Measurements from ENCODE around the gene DSCAM. TPM values are rescaled to one million over a fixed set of nuclear protein-coding genes. Genes with fewer than 3 reads are reported as not detected.
"Not testable (repeated sequence)": the region's sequence is repeated elsewhere in the genome, so short reads cannot be mapped to it uniquely, and the experiment has no call there.

Gene DSCAM
- total and polyA plus RNA-seq, 4 donors = 0.02 to 0.25 (median 0.09) TPM

- no peaks in the 10 kb centered on the region for H3K27me3 ChIP-seq (ENCODE audit: control insufficient read depth in 3 of 3, insufficient read depth in 3 of 3, low read length in 2 of 3)
- no peak for DNase-seq
- TF ChIP-seq CTCF (IDR thresholded peaks at IDR 0.05; ENCODE audit: control extremely low read depth, extremely low read depth) = no peak
- no peaks in the 10 kb centered on the region for H3K36me3 ChIP-seq (ENCODE audit: control insufficient read depth in 4 of 4, insufficient read depth in 4 of 4, low read length in 4 of 4)
- 58 to 68% methylated on average over 2 of the region's 2 CpGs for WGBS, 2 donors
- H3K4me1 ChIP-seq (ENCODE audit: control insufficient read depth in 5 of 5, insufficient read depth in 5 of 5, low read length in 5 of 5) = no peaks in the 10 kb centered on the region
- H3K9ac ChIP-seq (ENCODE audit: insufficient read depth in 1 of 2, low read length in 2 of 2) = no peak overlapping the region
- ATAC-seq (ENCODE audit: insufficient read depth, low FRiP score) = no peak
- H3K27ac ChIP-seq (ENCODE audit: low read depth in 1 of 2, low read length in 1 of 2) = no peak overlapping the region
- H3K4me3 ChIP-seq = no peak overlapping the region
- H3K9me3 ChIP-seq (ENCODE audit: control insufficient read depth in 4 of 4, insufficient read depth in 3 of 4, low read length in 3 of 4) = peaks cover 0 to 3% (median 0%) of the 10 kb centered on the region in 4 donors
Observed at GRCh38 chr21:40447016-40447415, 399.9 kb downstream of the DSCAM start.

- TF ChIP-seq CTCF (IDR thresholded peaks at IDR 0.05; ENCODE audit: control extremely low read depth, extremely low read depth) = no peak
- no peak overlapping the region for H3K4me3 ChIP-seq
- no peaks in the 10 kb centered on the region for H3K4me1 ChIP-seq (ENCODE audit: control insufficient read depth in 5 of 5, insufficient read depth in 5 of 5, low read length in 5 of 5)
- ATAC-seq (ENCODE audit: insufficient read depth, low FRiP score) = no peak
- H3K36me3 ChIP-seq (ENCODE audit: control insufficient read depth in 4 of 4, insufficient read depth in 4 of 4, low read length in 4 of 4) = no peaks in the 10 kb centered on the region
- H3K9me3 ChIP-seq (ENCODE audit: control insufficient read depth in 4 of 4, insufficient read depth in 3 of 4, low read length in 3 of 4) = peaks cover 0 to 4% (median 0%) of the 10 kb centered on the region in 4 donors
- no peak overlapping the region for H3K9ac ChIP-seq (ENCODE audit: insufficient read depth in 1 of 2, low read length in 2 of 2)
- no peak for DNase-seq
- H3K27me3 ChIP-seq (ENCODE audit: control insufficient read depth in 3 of 3, insufficient read depth in 3 of 3, low read length in 2 of 3) = no peaks in the 10 kb centered on the region
- WGBS, 2 donors = 69 to 75% methylated on average over 2 of the region's 2 CpGs
- H3K27ac ChIP-seq (ENCODE audit: low read depth in 1 of 2, low read length in 1 of 2) = no peak overlapping the region
Observed at GRCh38 chr21:40445349-40445921, 401.5 kb downstream of the DSCAM start.

- ATAC-seq (ENCODE audit: insufficient read depth, low FRiP score); DNase-seq: not testable (repeated sequence)
- 57 to 73% methylated on average over 2 of the region's 2 CpGs for WGBS, 2 donors
Observed at GRCh38 chr21:40439581-40439980, 407.4 kb downstream of the DSCAM start.

GRCh38 chr21:40438616-40439015, 408.3 kb downstream of the DSCAM start:
- 80 to 83% methylated on average over 3 of the region's 3 CpGs for WGBS, 2 donors
- Histone ChIP-seq H3K36me3 (ENCODE audit: control insufficient read depth in 4 of 4, insufficient read depth in 4 of 4, low read length in 4 of 4) (no peaks in the 10 kb centered on the region), H3K4me3 (no peak overlapping the region), H3K9me3 (ENCODE audit: control insufficient read depth in 4 of 4, insufficient read depth in 3 of 4, low read length in 3 of 4) (peaks cover 0 to 7% (median 2%) of the 10 kb centered on the region in 4 donors), H3K27me3 (ENCODE audit: control insufficient read depth in 3 of 3, insufficient read depth in 3 of 3, low read length in 2 of 3) (no peaks in the 10 kb centered on the region), H3K4me1 (ENCODE audit: control insufficient read depth in 5 of 5, insufficient read depth in 5 of 5, low read length in 5 of 5) (no peaks in the 10 kb centered on the region), H3K9ac (ENCODE audit: insufficient read depth in 1 of 2, low read length in 2 of 2) (no peak overlapping the region), H3K27ac (ENCODE audit: low read depth in 1 of 2, low read length in 1 of 2) (no peak overlapping the region)
- DNase-seq (no peak), ATAC-seq (ENCODE audit: insufficient read depth, low FRiP score) (no peak)
- TF ChIP-seq CTCF (IDR thresholded peaks at IDR 0.05; ENCODE audit: control extremely low read depth, extremely low read depth) = no peak

More at GRCh38 chr21:40439581-40439980, 407.4 kb downstream of the DSCAM start:
- not testable (repeated sequence) for H3K36me3 ChIP-seq (ENCODE audit: control insufficient read depth in 4 of 4, insufficient read depth in 4 of 4, low read length in 4 of 4); H3K4me3 ChIP-seq; H3K9me3 ChIP-seq (ENCODE audit: control insufficient read depth in 4 of 4, insufficient read depth in 3 of 4, low read length in 3 of 4); H3K27me3 ChIP-seq (ENCODE audit: control insufficient read depth in 3 of 3, insufficient read depth in 3 of 3, low read length in 2 of 3); H3K9ac ChIP-seq (ENCODE audit: insufficient read depth in 1 of 2, low read length in 2 of 2); H3K4me1 ChIP-seq (ENCODE audit: control insufficient read depth in 5 of 5, insufficient read depth in 5 of 5, low read length in 5 of 5); H3K27ac ChIP-seq (ENCODE audit: low read depth in 1 of 2, low read length in 1 of 2)

Data from lung (tissue), 12 donors.